HUES48 (cell line): Measurements from ENCODE around the gene MTF2.
A peak's percentile ranks its signal among the peaks of the same experiment; 100 is the strongest.

Source experiments
- H3K27ac ChIP-seq: one replicate; pipeline ENCODE4 v1.7.0; 2013; ENCODE audit warnings: low read depth, low read length, inconsistent platforms
- H3K27me3 ChIP-seq: 2 replicates; pipeline ENCODE4 v1.6.1; 2013; ENCODE audit warnings: mild to moderate bottlenecking, low read length; ENCODE audit not compliant: control insufficient read depth, insufficient read depth
- H3K36me3 ChIP-seq: 2 replicates; pipeline ENCODE4 v1.6.1; 2013; ENCODE audit warnings: low read length; ENCODE audit not compliant: control insufficient read depth, insufficient read depth
- H3K4me1 ChIP-seq: 2 replicates; pipeline ENCODE4 v1.6.1; 2013; ENCODE audit warnings: mild to moderate bottlenecking, low read length; ENCODE audit not compliant: control insufficient read depth, insufficient read depth
- H3K4me3 ChIP-seq: 2 replicates; pipeline ENCODE4 v1.5.1; 2013; ENCODE audit warnings: mild to moderate bottlenecking, low read depth, low read length
- H3K9ac ChIP-seq: 2 replicates; pipeline ENCODE4 v1.6.1; 2013; ENCODE audit warnings: mild to moderate bottlenecking, low read depth, low read length, moderate library complexity
- H3K9me3 ChIP-seq: 2 replicates; pipeline ENCODE4 v1.6.1; 2013; ENCODE audit warnings: low read length; ENCODE audit not compliant: control insufficient read depth, insufficient read depth

The MTF2 gene

GRCh38 chr1:93051961-93052360 is 27.1 kb upstream of the MTF2 start:
- H3K36me3 ChIP-seq = no peaks in the 10 kb centered on the region
- no peaks in the 10 kb centered on the region for H3K27me3 ChIP-seq
- H3K9me3 ChIP-seq = no peaks in the 10 kb centered on the region
- H3K27ac ChIP-seq = no peak overlapping the region
- no peak overlapping the region for H3K4me3 ChIP-seq
- no peak overlapping the region for H3K9ac ChIP-seq
- no peaks in the 10 kb centered on the region for H3K4me1 ChIP-seq

GRCh38 chr1:93056214-93056613 is 22.9 kb upstream of the MTF2 start:
- Histone ChIP-seq H3K27me3 (no peaks in the 10 kb centered on the region), H3K4me1 (no peaks in the 10 kb centered on the region), H3K36me3 (no peaks in the 10 kb centered on the region), H3K9me3 (no peaks in the 10 kb centered on the region), H3K4me3 (no peak overlapping the region), H3K27ac (no peak overlapping the region), H3K9ac (no peak overlapping the region)

- Histone ChIP-seq H3K27me3 (no peaks in the 10 kb centered on the region), H3K4me3 (no peak overlapping the region), H3K4me1 (no peaks in the 10 kb centered on the region), H3K9me3 (no peaks in the 10 kb centered on the region), H3K27ac (no peak overlapping the region), H3K9ac (no peak overlapping the region), H3K36me3 (no peaks in the 10 kb centered on the region)
Observed at GRCh38 chr1:93056649-93057048, 22.4 kb upstream of the MTF2 start.

GRCh38 chr1:93061895-93062792 is 16.9 kb upstream of the MTF2 start:
- H3K4me3 ChIP-seq = no peak overlapping the region
- no peaks in the 10 kb centered on the region for H3K4me1 ChIP-seq
- no peaks in the 10 kb centered on the region for H3K36me3 ChIP-seq
- no peaks in the 10 kb centered on the region for H3K27me3 ChIP-seq
- H3K27ac ChIP-seq = no peak overlapping the region
- no peaks in the 10 kb centered on the region for H3K9me3 ChIP-seq
- H3K9ac ChIP-seq = no peak overlapping the region

GRCh38 chr1:93076268-93076667 is 2.8 kb upstream of the MTF2 start:
- Histone ChIP-seq H3K4me1 (peaks cover 8% of the 10 kb centered on the region), H3K9ac (no peak overlapping the region), H3K4me3 (no peak overlapping the region), H3K27me3 (no peaks in the 10 kb centered on the region), H3K27ac (no peak overlapping the region), H3K9me3 (no peaks in the 10 kb centered on the region), H3K36me3 (no peaks in the 10 kb centered on the region)

GRCh38 chr1:93078203-93078602 is 880 bp upstream of the MTF2 start:
- Histone ChIP-seq H3K9me3 (no peaks in the 10 kb centered on the region), H3K9ac (peak overlapping the region; percentile 89), H3K4me1 (peaks cover 14% of the 10 kb centered on the region), H3K27ac (peak overlapping the region; percentile 91), H3K36me3 (peaks cover 18% of the 10 kb centered on the region), H3K4me3 (peak overlapping the region; percentile 82), H3K27me3 (no peaks in the 10 kb centered on the region)

GRCh38 chr1:93078638-93078985 is 471 bp upstream of the MTF2 start:
- Histone ChIP-seq H3K27me3 (no peaks in the 10 kb centered on the region), H3K4me3 (peak overlapping the region; percentile 82), H3K36me3 (peaks cover 22% of the 10 kb centered on the region), H3K4me1 (peaks cover 14% of the 10 kb centered on the region), H3K27ac (peak overlapping the region; percentile 91), H3K9ac (peak overlapping the region; percentile 89), H3K9me3 (peaks cover 3% of the 10 kb centered on the region; the same call in 1 of the 2 replicates)

- Histone ChIP-seq H3K9me3 (peaks cover 6% of the 10 kb centered on the region; the same call in 1 of the 2 replicates), H3K36me3 (peaks cover 33% of the 10 kb centered on the region), H3K4me3 (peak overlapping the region; percentile 82), H3K9ac (peak overlapping the region; percentile 92), H3K27ac (peak overlapping the region; percentile 94), H3K27me3 (no peaks in the 10 kb centered on the region), H3K4me1 (peaks cover 14% of the 10 kb centered on the region)
Observed at GRCh38 chr1:93079685-93080141, 630 bp downstream of the MTF2 start.

GRCh38 chr1:93080179-93080823 is 1.2 kb downstream of the MTF2 start:
- H3K4me1 ChIP-seq = peaks cover 14% of the 10 kb centered on the region
- H3K9me3 ChIP-seq = peaks cover 6% of the 10 kb centered on the region; the same call in 1 of the 2 replicates
- peaks cover 37% of the 10 kb centered on the region for H3K36me3 ChIP-seq
- H3K9ac ChIP-seq = peak overlapping the region; percentile 92
- H3K27ac ChIP-seq = peak overlapping the region; percentile 94
- peak overlapping the region; percentile 82 for H3K4me3 ChIP-seq
- no peaks in the 10 kb centered on the region for H3K27me3 ChIP-seq

- Histone ChIP-seq H3K27ac (no peak overlapping the region), H3K27me3 (no peaks in the 10 kb centered on the region), H3K4me3 (peak overlapping the region; percentile 82), H3K9me3 (peaks cover 6% of the 10 kb centered on the region; the same call in 1 of the 2 replicates), H3K36me3 (peaks cover 49% of the 10 kb centered on the region), H3K9ac (no peak overlapping the region), H3K4me1 (peaks cover 14% of the 10 kb centered on the region)
Observed at GRCh38 chr1:93081716-93082115, 2.6 kb downstream of the MTF2 start.

- peaks cover 6% of the 10 kb centered on the region; the same call in 1 of the 2 replicates for H3K9me3 ChIP-seq
- H3K36me3 ChIP-seq = peaks cover 53% of the 10 kb centered on the region
- H3K9ac ChIP-seq = no peak overlapping the region
- H3K4me3 ChIP-seq = peak overlapping the region; percentile 82; the same call in 1 of the 2 replicates
- no peaks in the 10 kb centered on the region for H3K27me3 ChIP-seq
- peaks cover 14% of the 10 kb centered on the region for H3K4me1 ChIP-seq
- H3K27ac ChIP-seq = no peak overlapping the region
Observed at GRCh38 chr1:93082313-93082712, 3.2 kb downstream of the MTF2 start.
